Measurements from ENCODE around the gene BICD1.
A peak's percentile ranks its signal among the peaks of the same experiment; 100 is the strongest.

BICD1 gene

GRCh38 chr12:32395026-32395425 lies 288.4 kb downstream of the BICD1 start:
- H3K4me3 ChIP-seq (ENCODE audit: low read depth, low read length): no peak overlapping the region
- DNase-seq (ENCODE audit: low read depth): no peak
- no peak for TF ChIP-seq CTCF (conservative IDR thresholded peaks at IDR 0.05; ENCODE audit: low read depth, low read length)

GRCh38 chr12:32397696-32398095 lies 291.0 kb downstream of the BICD1 start:
- H3K4me3 ChIP-seq (ENCODE audit: low read depth, low read length): no peak overlapping the region
- DNase-seq (ENCODE audit: low read depth): no peak

GRCh38 chr12:32398181-32398580 lies 291.5 kb downstream of the BICD1 start:
- no peak for DNase-seq (ENCODE audit: low read depth)
- H3K4me3 ChIP-seq (ENCODE audit: low read depth, low read length): no peak overlapping the region
- no peak for TF ChIP-seq CTCF (conservative IDR thresholded peaks at IDR 0.05; ENCODE audit: low read depth, low read length)

More at GRCh38 chr12:32397696-32398095, 291.0 kb downstream of the BICD1 start:
- TF ChIP-seq CTCF (conservative IDR thresholded peaks at IDR 0.05; ENCODE audit: low read depth, low read length): no peak

- H3K4me3 ChIP-seq (ENCODE audit: low read depth, low read length): peak overlapping the region; percentile 87
- peak; percentile 14 for DNase-seq (ENCODE audit: low read depth)
- no peak for TF ChIP-seq CTCF (conservative IDR thresholded peaks at IDR 0.05; ENCODE audit: low read depth, low read length)
Measured at GRCh38 chr12:32398816-32399369, 292.2 kb downstream of the BICD1 start.

- TF ChIP-seq CTCF (conservative IDR thresholded peaks at IDR 0.05; ENCODE audit: low read depth, low read length): peak; percentile 41
- peak; percentile 85 for DNase-seq (ENCODE audit: low read depth)
- peak within 1 kb of the TSS; percentile 87 for H3K4me3 ChIP-seq (ENCODE audit: low read depth, low read length)
Measured at GRCh38 chr12:32399370-32400113, 292.9 kb downstream of the BICD1 start, which contains the start of gene FGD4. TSS of gene FGD4 (plus strand) at chr12:32399558.

GRCh38 chr12:32400114-32400672 lies 293.5 kb downstream of the BICD1 start:
- DNase-seq (ENCODE audit: low read depth): peak; percentile 20
- peak overlapping the region; percentile 87 for H3K4me3 ChIP-seq (ENCODE audit: low read depth, low read length)
- no peak for TF ChIP-seq CTCF (conservative IDR thresholded peaks at IDR 0.05; ENCODE audit: low read depth, low read length)

All from choroid plexus epithelial cell (primary cell).